ENCODE results near the gene DNAJC1.
A peak's percentile ranks its signal among the peaks of the same experiment; 100 is the strongest.

Gene DNAJC1

GRCh38 chr10:21807180-21807579 is 196.3 kb downstream of the DNAJC1 start:
- H3K4me3 ChIP-seq (ENCODE audit: low read depth, low read length), result no peak overlapping the region
- H3K27ac ChIP-seq (ENCODE audit: extremely low read depth, low read depth, low read length), result no peak overlapping the region
- CTCF ChIA-PET, result interaction anchor here (0.8 kb wide), 1 partner anchor 10 kb away, joined by 3 read pairs; no protein-coding TSS in a partner anchor
- POLR2A ChIA-PET, result no interaction called here
- H3K9me3 ChIP-seq (ENCODE audit: control insufficient read depth, insufficient read depth, low read depth, low read length), result no peaks in the 10 kb centered on the region
- no peak for TF ChIP-seq ZNF423 (tag by site-specific recombination; IDR thresholded peaks at IDR 0.05)
- no peak for TF ChIP-seq ZNF747 (tag by site-specific recombination; IDR thresholded peaks at IDR 0.05)
- TF ChIP-seq, protein P1, sequence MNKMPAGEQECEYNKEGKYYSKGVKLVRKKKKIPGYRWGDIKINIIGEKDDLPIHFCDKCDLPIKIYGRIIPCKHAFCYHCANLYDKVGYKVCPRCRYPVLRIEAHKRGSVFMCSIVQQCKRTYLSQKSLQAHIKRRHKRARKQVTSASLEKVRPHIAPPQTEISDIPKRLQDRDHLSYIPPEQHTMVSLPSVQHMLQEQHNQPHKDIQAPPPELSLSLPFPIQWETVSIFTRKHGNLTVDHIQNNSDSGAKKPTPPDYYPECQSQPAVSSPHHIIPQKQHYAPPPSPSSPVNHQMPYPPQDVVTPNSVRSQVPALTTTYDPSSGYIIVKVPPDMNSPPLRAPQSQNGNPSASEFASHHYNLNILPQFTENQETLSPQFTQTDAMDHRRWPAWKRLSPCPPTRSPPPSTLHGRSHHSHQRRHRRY (tag by site-specific recombination; IDR thresholded peaks at IDR 0.05), result no peak
- TF ChIP-seq FEZF1 (tag by site-specific recombination; IDR thresholded peaks at IDR 0.05), result peak; percentile 16; the same call in 1 of the 2 replicates
- peak; percentile 49 for TF ChIP-seq ZIC2 (tag by site-specific recombination; IDR thresholded peaks at IDR 0.05)
- no peaks in the 10 kb centered on the region for H3K36me3 ChIP-seq (ENCODE audit: control insufficient read depth in 2 of 2, insufficient read depth in 1 of 2, low read length in 2 of 2)
- peaks cover 8% of the 10 kb centered on the region for H3K4me1 ChIP-seq (ENCODE audit: control insufficient read depth, insufficient read depth, low read length)

- Histone ChIP-seq H3K4me3 (ENCODE audit: low read depth, low read length) (no peak overlapping the region), H3K27ac (ENCODE audit: extremely low read depth, low read depth, low read length) (no peak overlapping the region), H3K9me3 (ENCODE audit: control insufficient read depth, insufficient read depth, low read depth, low read length) (no peaks in the 10 kb centered on the region), H3K4me1 (ENCODE audit: control insufficient read depth, insufficient read depth, low read length) (peaks cover 8% of the 10 kb centered on the region), H3K36me3 (ENCODE audit: control insufficient read depth in 2 of 2, insufficient read depth in 1 of 2, low read length in 2 of 2) (no peaks in the 10 kb centered on the region)
- ChIA-PET POLR2A (no interaction called here), CTCF (no interaction called here)
- TF ChIP-seq ZSCAN4 (tag by site-specific recombination; IDR thresholded peaks at IDR 0.05) (peak; percentile 87), ZSCAN30 (tag by site-specific recombination; IDR thresholded peaks at IDR 0.05) (no peak)
These were observed 200.2 kb downstream of the DNAJC1 start for GRCh38 chr10:21803374-21803773.

DNA sequence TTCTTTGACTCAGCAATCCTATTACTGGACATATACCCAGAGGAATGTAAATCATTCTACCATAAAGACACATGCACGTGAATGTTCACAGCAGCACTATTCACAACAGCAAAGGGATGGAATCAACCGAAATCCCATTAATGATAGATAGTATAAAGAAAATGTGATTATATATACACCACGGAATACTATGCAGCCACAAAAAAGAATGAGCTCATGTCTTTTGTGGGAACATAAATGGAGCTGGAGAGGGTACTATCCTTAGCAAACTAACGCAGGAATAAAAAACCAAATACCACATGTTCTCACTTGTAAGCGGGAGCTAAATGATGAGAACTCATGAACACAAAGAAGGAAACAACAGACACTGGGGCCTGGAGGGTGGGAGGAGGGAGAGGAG is 201.9 kb downstream of the DNAJC1 start:
- ChIA-PET CTCF (no interaction called here), POLR2A (no interaction called here)
- TF ChIP-seq ZNF146 (tag by site-specific recombination; IDR thresholded peaks at IDR 0.05) (peak; percentile 74; the same call in 1 of the 2 replicates), ZNF501 (tag by site-specific recombination; IDR thresholded peaks at IDR 0.05) (no peak)
- no peak overlapping the region for H3K4me3 ChIP-seq (ENCODE audit: low read depth, low read length)
- H3K27ac ChIP-seq (ENCODE audit: extremely low read depth, low read depth, low read length), result no peak overlapping the region
- H3K36me3 ChIP-seq (ENCODE audit: control insufficient read depth in 2 of 2, insufficient read depth in 1 of 2, low read length in 2 of 2), result peaks cover 0 to 2% of the 10 kb centered on the region in 2 experiments; a peak in 2 of 3 replicates
- H3K4me1 ChIP-seq (ENCODE audit: control insufficient read depth, insufficient read depth, low read length), result 0 out of 2 replicates have a peak, but pooled peaks cover 2% of the 10 kb centered on the region
- no peaks in the 10 kb centered on the region for H3K9me3 ChIP-seq (ENCODE audit: control insufficient read depth, insufficient read depth, low read depth, low read length)

- no peaks in the 10 kb centered on the region for H3K9me3 ChIP-seq (ENCODE audit: control insufficient read depth, insufficient read depth, low read depth, low read length)
- no peak overlapping the region for H3K27ac ChIP-seq (ENCODE audit: extremely low read depth, low read depth, low read length)
- no peak overlapping the region for H3K4me3 ChIP-seq (ENCODE audit: low read depth, low read length)
- ChIA-PET POLR2A (no interaction called here), CTCF (no interaction called here)
- H3K36me3 ChIP-seq (ENCODE audit: control insufficient read depth in 2 of 2, insufficient read depth in 1 of 2, low read length in 2 of 2), result peaks cover 0 to 2% of the 10 kb centered on the region in 2 experiments; a peak in 2 of 3 replicates
- 0 out of 2 replicates have a peak, but pooled peaks cover 2% of the 10 kb centered on the region for H3K4me1 ChIP-seq (ENCODE audit: control insufficient read depth, insufficient read depth, low read length)
- TF ChIP-seq ZBTB7A (tag by site-specific recombination; IDR thresholded peaks at IDR 0.05; ENCODE audit: low read depth) (no peak), ZNF26 (tag by site-specific recombination; IDR thresholded peaks at IDR 0.05) (no peak), SCRT2 (tag by site-specific recombination; IDR thresholded peaks at IDR 0.05) (no peak), ZNF274 (IDR thresholded peaks at IDR 0.05; ENCODE audit: low read length) (no peak), ZNF274 (tag by site-specific recombination; IDR thresholded peaks at IDR 0.05; ENCODE audit: borderline replicate concordance) (no peak), SP3 (tag by site-specific recombination; IDR thresholded peaks at IDR 0.05) (no peak), ZSCAN5A (tag by site-specific recombination; IDR thresholded peaks at IDR 0.05) (no peak), ZNF658 (tag by site-specific recombination; IDR thresholded peaks at IDR 0.05) (no peak), ZBTB20 (tag by site-specific recombination; IDR thresholded peaks at IDR 0.05) (no peak), ZNF133 (tag by site-specific recombination; IDR thresholded peaks at IDR 0.05) (no peak), OVOL3 (tag by site-specific recombination; IDR thresholded peaks at IDR 0.05) (no peak), ZNF785 (tag by site-specific recombination; IDR thresholded peaks at IDR 0.05) (no peak), GLIS1 (tag by site-specific recombination; IDR thresholded peaks at IDR 0.05) (no peak), ZNF558 (tag by site-specific recombination; IDR thresholded peaks at IDR 0.05) (no peak), YY1 (tag by site-specific recombination; IDR thresholded peaks at IDR 0.05) (no peak)
These were observed 205.4 kb downstream of the DNAJC1 start for GRCh38 chr10:21797984-21798765.
